ENCODE measurements around the gene GPR68.
"Not testable (repeated sequence)": the region's sequence is repeated elsewhere in the genome, so short reads cannot be mapped to it uniquely, and the experiment has no call there.

The GPR68 gene

GRCh38 chr14:91228112-91229004 lies 16.1 kb downstream of the GPR68 start:
- no peak for DNase-seq

GRCh38 chr14:91227183-91227628 lies 17.3 kb downstream of the GPR68 start:
- no peak for DNase-seq

GRCh38 chr14:91226360-91226759 lies 18.1 kb downstream of the GPR68 start:
- DNase-seq = not testable (repeated sequence)

- no peak for DNase-seq
Observed at GRCh38 chr14:91225025-91225424, 19.5 kb downstream of the GPR68 start.

- no peak for DNase-seq
Observed at GRCh38 chr14:91223028-91223783, 21.3 kb downstream of the GPR68 start.

GRCh38 chr14:91221270-91221669 lies 23.2 kb downstream of the GPR68 start:
- no peak for DNase-seq

GRCh38 chr14:91220581-91221000 lies 23.9 kb downstream of the GPR68 start:
- peak; percentile 82 for DNase-seq

- DNase-seq = no peak
Observed at GRCh38 chr14:91219517-91220389, 24.8 kb downstream of the GPR68 start.

- no peak for DNase-seq
Observed at GRCh38 chr14:91218014-91218413, 26.5 kb downstream of the GPR68 start.

GRCh38 chr14:91216731-91217226 lies 27.7 kb downstream of the GPR68 start:
- no peak for DNase-seq

- no peak for DNase-seq
Observed at GRCh38 chr14:91215381-91215780, 29.1 kb downstream of the GPR68 start.

GRCh38 chr14:91214306-91214705 lies 30.2 kb downstream of the GPR68 start:
- no peak for DNase-seq

- DNase-seq = no peak
Observed at GRCh38 chr14:91211017-91211416, 33.5 kb downstream of the GPR68 start.

- no peak for DNase-seq
Observed at GRCh38 chr14:91207008-91207407, 37.5 kb downstream of the GPR68 start.

- DNase-seq = no peak
Observed at GRCh38 chr14:91205459-91205858, 39.0 kb downstream of the GPR68 start.

GRCh38 chr14:91204657-91205056 lies 39.8 kb downstream of the GPR68 start:
- no peak for DNase-seq

GRCh38 chr14:91202234-91202974 lies 42.1 kb downstream of the GPR68 start:
- peak; percentile 87 for DNase-seq

GRCh38 chr14:91200802-91201201 lies 43.7 kb downstream of the GPR68 start:
- not testable (repeated sequence) for DNase-seq

GRCh38 chr14:91197631-91198030 lies 46.9 kb downstream of the GPR68 start:
- DNase-seq = no peak

- no peak for DNase-seq
Observed at GRCh38 chr14:91195881-91196280, 48.6 kb downstream of the GPR68 start.

GRCh38 chr14:91193069-91193468 lies 51.4 kb downstream of the GPR68 start:
- DNase-seq = no peak

GRCh38 chr14:91190853-91191252 lies 53.7 kb downstream of the GPR68 start:
- DNase-seq = no peak
